SU-DHL-6 (cell line): ENCODE data around the gene NOTO.

Source experiments
- CTCF ChIP-seq: fragments of 200-600 bp; sonication (generic); IDR thresholded peaks from one replicate; pipeline ENCODE4 v1.5.1; 2017; ENCODE audit warnings: antibody characterized with exemption, mild to moderate bottlenecking, low read length, moderate library complexity; ENCODE audit not compliant: insufficient read depth, poor library complexity, severe bottlenecking
- EZH2phosphoT487 ChIP-seq: fragments of 200-600 bp; sonication (generic), shearing (Covaris generic); conservative IDR thresholded peaks from 2 replicates; pipeline ENCODE4 v1.6.1; 2018; ENCODE audit warnings: mild to moderate bottlenecking, antibody characterized with exemption, low read length, moderate library complexity, mixed read lengths

- no peak for TF ChIP-seq CTCF
- TF ChIP-seq EZH2phosphoT487, result no peak
Observed at GRCh38 chr2:73238976-73239375, 36.6 kb downstream of the NOTO start.
